Stimulated activated CD4-positive, alpha-beta T cell treated with anti-CD3 and anti-CD28 coated beads, Interleukin-15, amount 100 ng/mL, for 48 hours (primary cell): Measurements from ENCODE around the gene ADIRF.
"Not testable (repeated sequence)": the region's sequence is repeated elsewhere in the genome, so short reads cannot be mapped to it uniquely, and the experiment has no call there.

Experiments used
- DNase-seq, 2 donors: peaks; one replicate each; pipeline ENCODE4 v3.0.0-alpha.2; 2020; ENCODE audit warnings: low read depth in 2 of 2

ADIRF gene

GRCh38 chr10:86978457-86978856, 10.2 kb downstream of the ADIRF start:
- not testable (repeated sequence) for DNase-seq

GRCh38 chr10:86979296-86979818, 11.1 kb downstream of the ADIRF start:
- no peak for DNase-seq

GRCh38 chr10:86979977-86980448, 11.7 kb downstream of the ADIRF start:
- no peak for DNase-seq

- not testable (repeated sequence) for DNase-seq
Measured at GRCh38 chr10:86981020-86981419, 12.7 kb downstream of the ADIRF start.

GRCh38 chr10:86981716-86982115, 13.4 kb downstream of the ADIRF start:
- no peak for DNase-seq

- DNase-seq, result not testable (repeated sequence)
Measured at GRCh38 chr10:86984498-86984897, 16.2 kb downstream of the ADIRF start.

GRCh38 chr10:86988520-86988919, 20.2 kb downstream of the ADIRF start:
- DNase-seq, result no peak

GRCh38 chr10:86991362-86991761, 23.1 kb downstream of the ADIRF start:
- DNase-seq, result not testable (repeated sequence)

GRCh38 chr10:86992456-86992855, 24.2 kb downstream of the ADIRF start:
- no peak for DNase-seq

- DNase-seq, result no peak
Measured at GRCh38 chr10:86992929-86993328, 24.6 kb downstream of the ADIRF start.

GRCh38 chr10:86999802-87000403, 31.6 kb downstream of the ADIRF start:
- not testable (repeated sequence) for DNase-seq

- no peak for DNase-seq
Measured at GRCh38 chr10:87000491-87000890, 32.2 kb downstream of the ADIRF start.

- not testable (repeated sequence) for DNase-seq
Measured at GRCh38 chr10:87007124-87007523, 38.8 kb downstream of the ADIRF start.

- DNase-seq, result not testable (repeated sequence)
Measured at GRCh38 chr10:87007674-87008073, 39.4 kb downstream of the ADIRF start.

GRCh38 chr10:87008303-87008702, 40.0 kb downstream of the ADIRF start:
- not testable (repeated sequence) for DNase-seq

- DNase-seq, result not testable (repeated sequence)
Measured at GRCh38 chr10:87009134-87009696, 40.9 kb downstream of the ADIRF start.

- not testable (repeated sequence) for DNase-seq
Measured at GRCh38 chr10:87013528-87013927, 45.2 kb downstream of the ADIRF start.

- DNase-seq, result not testable (repeated sequence)
Measured at GRCh38 chr10:87014986-87015716, 46.9 kb downstream of the ADIRF start.

- DNase-seq, result not testable (repeated sequence)
Measured at GRCh38 chr10:87018127-87018526, 49.8 kb downstream of the ADIRF start.

GRCh38 chr10:87019066-87019465, 50.8 kb downstream of the ADIRF start:
- DNase-seq, result not testable (repeated sequence)

- not testable (repeated sequence) for DNase-seq
Measured at GRCh38 chr10:87019504-87019903, 51.2 kb downstream of the ADIRF start.

GRCh38 chr10:87020056-87020455, 51.8 kb downstream of the ADIRF start, which contains the start of gene FAM25A:
FAM25A (plus strand) TSS chr10:87020294; CDS start chr10:87020325, 31 bp downstream.
- not testable (repeated sequence) for DNase-seq
